Testis (tissue), 2 donors: Measurements from ENCODE around the gene OR6S1.

Source experiments
- CTCF ChIP-seq, 3 experiments: fragments of 450-650 bp in 2 of 3; fragments of 200-600 bp in 1 of 3; sonication (generic) in 1 of 3; IDR thresholded peaks; one replicate each; pipeline ENCODE4 v1.5.1; 2016 to 2019; ENCODE audit warnings: antibody characterized with exemption in 3 of 3, mild to moderate bottlenecking in 2 of 3, moderate library complexity in 1 of 3
- POLR2A ChIP-seq: fragments of 450-650 bp; IDR thresholded peaks from one replicate; pipeline ENCODE4 v1.6.1; 2017; ENCODE audit warnings: antibody characterized with exemption, mild to moderate bottlenecking, moderate library complexity

- TF ChIP-seq POLR2A, result no peak
- no peak for TF ChIP-seq CTCF (IDR thresholded peaks at IDR 0.05)
Observed at GRCh38 chr14:20632831-20633691, 8.4 kb downstream of the OR6S1 start.
